Erythroblast (primary cell): ENCODE results near the gene HDAC5.
A peak's percentile ranks its signal among the peaks of the same experiment; 100 is the strongest.
"Not testable (repeated sequence)": the region's sequence is repeated elsewhere in the genome, so short reads cannot be mapped to it uniquely, and the experiment has no call there.

Experiments used
- DNase-seq, 2 experiments: peaks; one replicate each; lab custom pipeline; 2025; lab: John Stamatoyannopoulos, UW
- GATA1 ChIP-seq: IDR thresholded peaks from 2 replicates; pipeline ENCODE4 v1.6.1; 2011; ENCODE audit warnings: low read depth, mild to moderate bottlenecking, control low read depth, low read length, moderate library complexity
- POLR2A ChIP-seq: IDR thresholded peaks from 2 replicates; pipeline ENCODE4 v1.6.1; 2011; ENCODE audit warnings: mild to moderate bottlenecking, low read length

HDAC5 gene

GRCh38 chr17:44110823-44111633, 12.4 kb downstream of the HDAC5 start:
- TF ChIP-seq GATA1 (no peak), POLR2A (no peak)

GRCh38 chr17:44110011-44110686, 13.3 kb downstream of the HDAC5 start:
- TF ChIP-seq POLR2A (no peak), GATA1 (no peak)
- DNase-seq, result no peak

More at GRCh38 chr17:44110823-44111633, 12.4 kb downstream of the HDAC5 start:
- DNase-seq, result peak; percentile 88 to 92

GRCh38 chr17:44109312-44109630, 14.2 kb downstream of the HDAC5 start:
- no peak for DNase-seq

GRCh38 chr17:44108440-44109311, 14.8 kb downstream of the HDAC5 start:
- DNase-seq, result peak in 1 of 2 experiments; percentile 24
- TF ChIP-seq POLR2A (no peak), GATA1 (no peak)

More at GRCh38 chr17:44109312-44109630, 14.2 kb downstream of the HDAC5 start:
- TF ChIP-seq POLR2A (no peak), GATA1 (no peak)

GRCh38 chr17:44106801-44107200, 16.6 kb downstream of the HDAC5 start:
- DNase-seq, result no peak
- TF ChIP-seq GATA1 (no peak), POLR2A (no peak)

GRCh38 chr17:44105941-44106340, 17.5 kb downstream of the HDAC5 start:
- TF ChIP-seq POLR2A (no peak), GATA1 (no peak)
- no peak for DNase-seq

DNA sequence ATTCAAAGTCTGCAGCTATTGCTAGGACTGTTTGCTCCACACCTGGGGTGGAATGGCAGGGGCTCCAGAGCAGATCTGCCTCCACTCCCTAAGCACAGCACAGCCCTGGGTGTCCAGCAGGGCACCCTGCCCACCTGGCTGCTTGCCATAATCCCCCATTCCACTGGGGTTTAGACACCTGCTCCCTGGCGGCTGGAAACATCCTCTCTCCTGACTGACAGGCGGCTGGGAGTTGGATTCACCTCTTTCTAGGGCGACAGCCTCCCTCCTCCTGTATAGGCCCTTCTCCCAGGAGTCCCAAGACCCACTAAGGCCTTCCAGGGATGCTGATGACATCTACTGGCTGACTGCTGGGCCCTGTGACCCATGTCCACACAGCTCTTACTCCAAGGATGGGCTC, 18.0 kb downstream of the HDAC5 start:
- no peak for TF ChIP-seq POLR2A
- TF ChIP-seq GATA1, result no peak
- DNase-seq, result no peak

- TF ChIP-seq GATA1 (no peak), POLR2A (no peak)
- no peak for DNase-seq
Observed at GRCh38 chr17:44102849-44103622, 20.4 kb downstream of the HDAC5 start.

- DNase-seq, result not testable (repeated sequence)
Observed at GRCh38 chr17:44101858-44102257, 21.6 kb downstream of the HDAC5 start.

DNA sequence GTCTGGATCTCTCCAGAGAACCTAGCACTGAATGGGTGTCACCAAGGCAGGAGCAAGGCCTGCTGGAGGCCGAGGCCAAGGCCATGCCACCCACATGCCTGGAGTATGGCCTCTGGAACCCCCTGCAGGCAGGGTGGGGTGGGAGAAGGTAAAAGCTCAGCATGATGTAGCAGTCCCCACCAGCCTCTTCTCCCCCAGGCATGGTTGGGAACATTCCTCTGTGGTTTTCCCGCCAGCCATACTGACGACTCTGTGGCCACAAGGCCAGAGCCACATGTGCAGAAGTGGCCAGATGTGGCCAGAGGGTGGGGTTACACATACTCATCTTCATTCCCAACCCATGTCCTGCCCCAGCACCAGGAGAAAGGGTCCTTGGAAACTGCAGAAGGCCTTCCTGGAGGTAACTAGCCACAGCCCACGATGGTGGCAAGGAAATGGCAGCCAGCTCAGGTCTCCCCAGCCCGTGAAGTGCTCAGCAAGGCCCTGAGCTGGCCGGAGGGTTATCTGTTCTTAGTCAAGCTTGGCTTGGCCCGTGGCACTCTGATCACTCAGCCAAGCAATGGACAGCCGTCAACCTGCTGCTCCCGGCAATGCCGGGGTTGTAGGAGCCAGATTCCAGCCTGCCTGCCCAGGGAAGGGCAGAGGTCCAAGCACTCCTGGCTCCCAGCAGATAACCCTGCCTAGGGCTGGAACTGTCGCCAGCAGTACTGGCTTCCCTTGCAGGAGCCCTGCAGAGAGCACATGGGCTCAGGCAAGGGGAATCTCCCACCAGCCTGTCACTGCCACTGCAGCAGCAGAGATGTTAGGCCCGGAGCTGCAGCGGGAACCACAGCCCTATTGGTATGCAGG, 26.1 kb downstream of the HDAC5 start:
- TF ChIP-seq GATA1, result no peak
- TF ChIP-seq POLR2A, result no peak
- no peak for DNase-seq

GRCh38 chr17:44095647-44096496, 27.6 kb downstream of the HDAC5 start:
- DNase-seq, result peak; percentile 61 to 66
- TF ChIP-seq GATA1 (no peak), POLR2A (no peak)

GRCh38 chr17:44095388-44095646, 28.1 kb downstream of the HDAC5 start:
- TF ChIP-seq GATA1, result no peak
- TF ChIP-seq POLR2A, result no peak

More at GRCh38 chr17:44095388-44095646, 28.1 kb downstream of the HDAC5 start:
- peak; percentile 58 to 63 for DNase-seq
